ENCODE data around the gene KIF23.

Gene KIF23

DNA sequence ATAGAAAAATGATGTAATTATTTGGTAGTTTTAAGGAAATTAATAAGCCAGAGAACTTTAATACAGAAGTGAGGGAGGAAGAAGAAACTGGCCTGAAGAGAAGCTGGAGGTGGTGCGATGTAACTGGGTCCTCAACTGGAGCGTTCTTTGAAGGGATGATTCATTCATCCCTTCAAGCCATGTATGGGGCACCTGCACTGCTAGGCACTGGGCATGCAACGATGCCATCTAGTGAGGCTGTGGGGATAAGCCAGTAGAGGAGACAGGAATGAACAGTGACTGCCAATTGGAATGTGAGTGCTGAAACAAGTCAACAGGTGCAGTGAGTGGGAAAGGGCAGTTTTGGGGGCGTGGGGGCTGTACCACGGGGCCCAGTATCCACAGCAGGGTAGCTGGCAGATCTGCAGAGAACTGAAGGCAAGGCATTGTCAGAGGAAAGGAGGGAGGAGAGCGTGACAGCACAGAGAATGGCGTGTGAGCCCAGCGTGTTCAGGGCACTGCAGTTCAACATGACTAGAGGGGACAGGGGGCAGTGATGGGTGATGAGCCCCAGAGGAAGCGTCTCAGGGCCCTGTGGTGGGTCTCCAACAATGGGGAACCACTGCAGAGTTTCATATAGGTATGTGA lies 3.8 kb upstream of the KIF23 start:
- Histone ChIP-seq H3K4me1 (ENCODE audit: control insufficient read depth in 2 of 2, insufficient read depth in 2 of 2, low read length in 2 of 2) (peaks cover 6 to 7% of the 10 kb centered on the region in 2 donors), H3K27ac (ENCODE audit: low read depth in 2 of 2, low read length in 2 of 2) (no peak overlapping the region), H3K9me3 (ENCODE audit: control insufficient read depth in 2 of 2, low read length in 2 of 2) (no peaks in the 10 kb centered on the region), H3K4me3 (ENCODE audit: low read length in 2 of 2) (no peak overlapping the region), H3K9ac (ENCODE audit: low read depth in 1 of 2, low read length in 2 of 2) (no peak overlapping the region), H3K36me3 (ENCODE audit: control insufficient read depth in 2 of 2, insufficient read depth in 2 of 2, low read length in 2 of 2) (no peaks in the 10 kb centered on the region), H3K27me3 (ENCODE audit: control insufficient read depth in 2 of 2, insufficient read depth in 2 of 2, low read length in 2 of 2) (no peaks in the 10 kb centered on the region)

DNA sequence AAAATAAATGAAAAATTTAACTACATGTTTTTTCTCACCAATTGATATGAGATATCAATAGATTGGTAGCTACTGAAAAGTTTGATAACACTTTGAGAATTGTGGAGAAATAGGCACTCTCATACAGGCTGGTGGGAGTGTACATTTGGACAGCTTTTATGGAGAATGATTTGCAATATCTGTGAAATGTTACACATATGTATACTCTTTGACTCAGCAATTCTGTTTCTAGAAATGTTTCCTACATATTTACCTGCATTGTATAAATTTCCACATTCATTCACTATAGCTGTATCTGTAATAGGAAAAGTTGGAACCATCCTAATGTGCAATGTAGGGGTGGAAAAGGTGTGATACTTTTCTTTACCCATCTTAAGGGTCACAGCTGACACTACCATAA lies 1.9 kb upstream of the KIF23 start:
- no peaks in the 10 kb centered on the region for H3K27me3 ChIP-seq (ENCODE audit: control insufficient read depth in 2 of 2, insufficient read depth in 2 of 2, low read length in 2 of 2)
- no peak overlapping the region for H3K27ac ChIP-seq (ENCODE audit: low read depth in 2 of 2, low read length in 2 of 2)
- no peaks in the 10 kb centered on the region for H3K36me3 ChIP-seq (ENCODE audit: control insufficient read depth in 2 of 2, insufficient read depth in 2 of 2, low read length in 2 of 2)
- H3K4me1 ChIP-seq (ENCODE audit: control insufficient read depth in 2 of 2, insufficient read depth in 2 of 2, low read length in 2 of 2), result peaks cover 6 to 7% of the 10 kb centered on the region in 2 donors
- no peaks in the 10 kb centered on the region for H3K9me3 ChIP-seq (ENCODE audit: control insufficient read depth in 2 of 2, low read length in 2 of 2)
- no peak overlapping the region for H3K9ac ChIP-seq (ENCODE audit: low read depth in 1 of 2, low read length in 2 of 2)
- H3K4me3 ChIP-seq (ENCODE audit: low read length in 2 of 2), result no peak overlapping the region

DNA sequence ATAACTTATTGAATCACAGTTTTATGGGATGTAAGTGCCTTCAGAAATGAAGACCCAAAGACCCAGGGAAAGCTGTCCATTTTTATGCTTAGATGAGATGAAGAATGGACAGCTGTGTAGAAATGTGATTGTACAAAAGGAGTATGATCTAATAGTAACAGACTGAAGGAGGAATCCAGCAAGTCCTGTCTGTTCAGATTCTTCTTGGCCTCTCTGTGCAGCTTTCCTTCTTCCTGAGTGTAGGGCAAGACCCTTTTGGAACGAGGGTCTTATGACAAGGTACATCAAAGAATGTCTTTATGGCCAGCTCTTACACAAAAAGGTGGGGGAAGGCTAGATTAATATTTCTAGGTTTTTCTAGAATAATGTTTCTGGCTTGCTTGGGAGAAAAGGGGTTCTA lies 1.4 kb upstream of the KIF23 start:
- Histone ChIP-seq H3K9me3 (ENCODE audit: control insufficient read depth in 2 of 2, low read length in 2 of 2) (no peaks in the 10 kb centered on the region), H3K36me3 (ENCODE audit: control insufficient read depth in 2 of 2, insufficient read depth in 2 of 2, low read length in 2 of 2) (no peaks in the 10 kb centered on the region), H3K9ac (ENCODE audit: low read depth in 1 of 2, low read length in 2 of 2) (no peak overlapping the region), H3K4me1 (ENCODE audit: control insufficient read depth in 2 of 2, insufficient read depth in 2 of 2, low read length in 2 of 2) (peaks cover 6 to 7% of the 10 kb centered on the region in 2 donors), H3K4me3 (ENCODE audit: low read length in 2 of 2) (no peak overlapping the region), H3K27ac (ENCODE audit: low read depth in 2 of 2, low read length in 2 of 2) (no peak overlapping the region), H3K27me3 (ENCODE audit: control insufficient read depth in 2 of 2, insufficient read depth in 2 of 2, low read length in 2 of 2) (no peaks in the 10 kb centered on the region)

DNA sequence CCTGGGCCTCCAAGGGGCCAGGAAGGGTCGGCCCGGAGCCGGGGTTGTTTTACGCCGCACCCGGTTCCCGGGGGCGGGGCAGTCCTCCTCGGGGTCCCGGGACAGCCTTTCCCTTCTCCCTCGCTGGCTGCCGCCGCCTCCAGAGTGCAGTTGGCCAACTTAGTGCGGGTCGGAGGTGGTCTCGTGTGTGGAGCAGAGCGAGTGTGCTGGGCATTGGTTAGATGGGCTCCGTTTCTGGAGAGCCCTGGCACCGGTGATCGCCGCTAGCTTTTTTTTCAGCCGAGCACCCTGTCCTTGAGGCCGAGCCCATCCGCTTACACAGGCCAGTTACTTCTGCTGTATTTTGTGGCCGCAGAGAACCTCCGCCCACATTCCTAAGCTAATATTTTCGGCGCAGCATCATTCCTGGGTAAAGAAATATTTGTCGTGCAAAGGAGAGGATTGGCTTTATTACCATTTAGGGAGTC lies 585 bp downstream of the KIF23 start:
- peak overlapping the region in 1 of 2 donors; percentile 61 for H3K9ac ChIP-seq (ENCODE audit: low read depth in 1 of 2, low read length in 2 of 2)
- peak overlapping the region in 1 of 2 donors; percentile 17 for H3K27ac ChIP-seq (ENCODE audit: low read depth in 2 of 2, low read length in 2 of 2)
- H3K27me3 ChIP-seq (ENCODE audit: control insufficient read depth in 2 of 2, insufficient read depth in 2 of 2, low read length in 2 of 2), result no peaks in the 10 kb centered on the region
- H3K4me3 ChIP-seq (ENCODE audit: low read length in 2 of 2), result peak overlapping the region; percentile 69 to 75
- no peaks in the 10 kb centered on the region for H3K9me3 ChIP-seq (ENCODE audit: control insufficient read depth in 2 of 2, low read length in 2 of 2)
- H3K4me1 ChIP-seq (ENCODE audit: control insufficient read depth in 2 of 2, insufficient read depth in 2 of 2, low read length in 2 of 2), result peaks cover 6 to 7% of the 10 kb centered on the region in 2 donors
- peaks cover 0 to 4% of the 10 kb centered on the region in 2 donors for H3K36me3 ChIP-seq (ENCODE audit: control insufficient read depth in 2 of 2, insufficient read depth in 2 of 2, low read length in 2 of 2)

DNA sequence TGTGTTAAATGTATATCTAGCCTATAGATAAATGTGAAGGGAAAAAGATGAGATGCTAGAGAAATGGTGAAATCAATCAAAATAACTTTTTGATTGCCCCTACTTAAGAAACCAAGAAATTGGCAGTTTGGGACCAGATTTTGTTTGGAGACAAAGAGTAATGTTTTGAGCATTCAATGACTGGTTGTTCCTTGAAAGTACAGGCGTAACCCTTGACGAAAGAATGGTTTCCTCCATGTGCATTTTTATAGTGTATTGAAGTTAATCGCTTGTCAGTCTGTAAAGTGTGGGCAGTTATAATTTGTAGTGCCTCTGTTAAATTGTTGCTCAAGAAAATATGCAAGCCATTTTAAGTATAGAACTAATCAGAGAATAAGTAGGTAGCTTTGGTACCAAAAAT lies 1.2 kb downstream of the KIF23 start:
- Histone ChIP-seq H3K4me3 (ENCODE audit: low read length in 2 of 2) (peak overlapping the region in 1 of 2 donors; percentile 75), H3K4me1 (ENCODE audit: control insufficient read depth in 2 of 2, insufficient read depth in 2 of 2, low read length in 2 of 2) (peaks cover 6 to 7% of the 10 kb centered on the region in 2 donors)

DNA sequence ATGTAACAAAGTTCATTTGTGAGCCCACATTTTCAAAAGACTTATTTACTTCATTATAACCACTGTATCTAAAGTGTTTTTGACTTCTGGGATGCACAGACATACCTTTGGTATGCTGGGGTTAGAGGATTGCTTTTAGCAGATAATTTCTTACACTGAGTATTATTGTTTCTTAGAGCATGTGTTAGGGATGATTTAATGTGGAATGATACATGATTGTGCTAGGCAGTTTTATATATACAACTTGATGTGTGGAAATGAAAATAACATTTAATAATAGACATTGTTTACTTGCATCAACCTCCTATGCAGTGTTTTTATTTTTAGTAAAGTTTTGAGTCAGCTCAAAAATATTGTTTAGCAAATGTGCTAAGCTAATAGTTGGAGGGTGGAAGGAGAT lies 3.4 kb downstream of the KIF23 start:
- Histone ChIP-seq H3K4me1 (ENCODE audit: control insufficient read depth in 2 of 2, insufficient read depth in 2 of 2, low read length in 2 of 2) (peaks cover 6 to 7% of the 10 kb centered on the region in 2 donors), H3K9ac (ENCODE audit: low read depth in 1 of 2, low read length in 2 of 2) (no peak overlapping the region), H3K27me3 (ENCODE audit: control insufficient read depth in 2 of 2, insufficient read depth in 2 of 2, low read length in 2 of 2) (no peaks in the 10 kb centered on the region), H3K36me3 (ENCODE audit: control insufficient read depth in 2 of 2, insufficient read depth in 2 of 2, low read length in 2 of 2) (peaks cover 0 to 8% of the 10 kb centered on the region in 2 donors), H3K4me3 (ENCODE audit: low read length in 2 of 2) (no peak overlapping the region), H3K9me3 (ENCODE audit: control insufficient read depth in 2 of 2, low read length in 2 of 2) (no peaks in the 10 kb centered on the region), H3K27ac (ENCODE audit: low read depth in 2 of 2, low read length in 2 of 2) (no peak overlapping the region)

More for the DNA sequence above, 1.2 kb downstream of the KIF23 start:
- H3K27ac ChIP-seq (ENCODE audit: low read depth in 2 of 2, low read length in 2 of 2), result no peak overlapping the region
- no peaks in the 10 kb centered on the region for H3K27me3 ChIP-seq (ENCODE audit: control insufficient read depth in 2 of 2, insufficient read depth in 2 of 2, low read length in 2 of 2)
- H3K36me3 ChIP-seq (ENCODE audit: control insufficient read depth in 2 of 2, insufficient read depth in 2 of 2, low read length in 2 of 2), result peaks cover 0 to 4% of the 10 kb centered on the region in 2 donors
- H3K9ac ChIP-seq (ENCODE audit: low read depth in 1 of 2, low read length in 2 of 2), result no peak overlapping the region
- H3K9me3 ChIP-seq (ENCODE audit: control insufficient read depth in 2 of 2, low read length in 2 of 2), result no peaks in the 10 kb centered on the region

DNA sequence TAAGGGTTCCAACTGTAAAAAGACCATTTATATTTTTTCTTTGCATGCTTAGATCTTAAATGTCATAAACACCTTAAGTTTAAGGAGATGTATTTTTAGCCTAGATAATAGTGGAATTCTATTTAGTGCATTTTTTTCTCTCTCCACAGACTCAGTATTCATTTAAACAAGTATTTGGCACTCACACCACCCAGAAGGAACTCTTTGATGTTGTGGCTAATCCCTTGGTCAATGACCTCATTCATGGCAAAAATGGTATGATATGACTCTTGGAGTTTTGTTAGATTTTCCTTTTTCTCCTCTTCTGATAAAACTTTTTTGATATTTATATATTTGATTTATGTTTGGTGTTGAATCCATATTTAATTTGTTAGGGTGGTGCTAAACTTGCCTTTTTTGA lies 7.3 kb downstream of the KIF23 start:
- H3K27me3 ChIP-seq (ENCODE audit: control insufficient read depth in 2 of 2, insufficient read depth in 2 of 2, low read length in 2 of 2), result no peaks in the 10 kb centered on the region
- H3K27ac ChIP-seq (ENCODE audit: low read depth in 2 of 2, low read length in 2 of 2), result no peak overlapping the region
- H3K4me3 ChIP-seq (ENCODE audit: low read length in 2 of 2), result no peak overlapping the region
- no peak overlapping the region for H3K9ac ChIP-seq (ENCODE audit: low read depth in 1 of 2, low read length in 2 of 2)
- no peaks in the 10 kb centered on the region for H3K4me1 ChIP-seq (ENCODE audit: control insufficient read depth in 2 of 2, insufficient read depth in 2 of 2, low read length in 2 of 2)
- peaks cover 7 to 18% of the 10 kb centered on the region in 2 donors for H3K36me3 ChIP-seq (ENCODE audit: control insufficient read depth in 2 of 2, insufficient read depth in 2 of 2, low read length in 2 of 2)
- H3K9me3 ChIP-seq (ENCODE audit: control insufficient read depth in 2 of 2, low read length in 2 of 2), result no peaks in the 10 kb centered on the region

DNA sequence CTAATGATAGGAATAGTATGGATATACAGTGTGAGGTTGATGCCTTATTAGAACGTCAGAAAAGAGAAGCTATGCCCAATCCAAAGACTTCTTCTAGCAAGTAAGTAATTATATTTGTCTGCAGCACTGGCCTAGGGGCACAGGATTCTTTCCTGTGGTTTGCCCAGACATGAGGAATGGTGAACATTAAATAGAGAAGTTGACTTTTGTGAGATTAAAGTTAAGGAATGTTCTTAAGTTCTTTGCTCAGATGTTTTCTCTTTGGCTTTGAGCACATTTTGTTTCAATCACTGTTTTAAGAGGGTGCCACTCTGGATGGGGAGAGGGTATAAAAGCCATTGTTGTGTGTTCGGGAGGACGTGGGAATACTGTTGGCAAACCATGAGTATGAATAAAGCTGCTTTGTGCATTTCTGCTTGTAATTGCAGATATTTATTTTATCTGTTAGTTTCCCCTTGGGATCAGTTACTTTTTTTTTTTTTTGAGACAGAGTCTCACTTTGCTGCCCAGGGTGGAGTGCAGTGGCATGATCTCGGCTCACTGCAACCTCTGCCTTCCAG lies 8.3 kb downstream of the KIF23 start:
- Histone ChIP-seq H3K9ac (ENCODE audit: low read depth in 1 of 2, low read length in 2 of 2) (no peak overlapping the region), H3K9me3 (ENCODE audit: control insufficient read depth in 2 of 2, low read length in 2 of 2) (no peaks in the 10 kb centered on the region), H3K36me3 (ENCODE audit: control insufficient read depth in 2 of 2, insufficient read depth in 2 of 2, low read length in 2 of 2) (peaks cover 7 to 19% of the 10 kb centered on the region in 2 donors), H3K4me3 (ENCODE audit: low read length in 2 of 2) (no peak overlapping the region), H3K4me1 (ENCODE audit: control insufficient read depth in 2 of 2, insufficient read depth in 2 of 2, low read length in 2 of 2) (no peaks in the 10 kb centered on the region), H3K27ac (ENCODE audit: low read depth in 2 of 2, low read length in 2 of 2) (no peak overlapping the region), H3K27me3 (ENCODE audit: control insufficient read depth in 2 of 2, insufficient read depth in 2 of 2, low read length in 2 of 2) (no peaks in the 10 kb centered on the region)

DNA sequence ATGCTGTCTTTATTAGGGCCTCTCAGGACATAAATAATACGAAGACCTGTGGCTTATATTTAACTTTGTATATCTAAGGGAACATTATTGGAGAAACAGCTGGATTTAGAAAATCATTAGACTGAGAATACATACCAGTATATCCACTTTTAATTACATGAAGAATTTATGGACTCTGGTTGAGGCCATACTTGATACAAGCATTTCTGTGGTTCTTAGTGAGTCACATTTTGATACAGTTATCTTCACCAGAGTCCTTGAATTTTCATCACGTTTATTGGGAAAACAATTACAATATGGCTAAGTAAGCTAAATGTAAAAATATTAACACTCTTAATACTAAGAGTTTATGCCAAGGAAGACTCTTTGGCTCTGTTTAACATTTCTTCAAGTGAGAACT lies 9.9 kb downstream of the KIF23 start:
- Histone ChIP-seq H3K9me3 (ENCODE audit: control insufficient read depth in 2 of 2, low read length in 2 of 2) (no peaks in the 10 kb centered on the region), H3K4me1 (ENCODE audit: control insufficient read depth in 2 of 2, insufficient read depth in 2 of 2, low read length in 2 of 2) (no peaks in the 10 kb centered on the region), H3K27me3 (ENCODE audit: control insufficient read depth in 2 of 2, insufficient read depth in 2 of 2, low read length in 2 of 2) (no peaks in the 10 kb centered on the region), H3K36me3 (ENCODE audit: control insufficient read depth in 2 of 2, insufficient read depth in 2 of 2, low read length in 2 of 2) (peaks cover 7 to 19% of the 10 kb centered on the region in 2 donors), H3K27ac (ENCODE audit: low read depth in 2 of 2, low read length in 2 of 2) (no peak overlapping the region), H3K9ac (ENCODE audit: low read depth in 1 of 2, low read length in 2 of 2) (no peak overlapping the region), H3K4me3 (ENCODE audit: low read length in 2 of 2) (no peak overlapping the region)

DNA sequence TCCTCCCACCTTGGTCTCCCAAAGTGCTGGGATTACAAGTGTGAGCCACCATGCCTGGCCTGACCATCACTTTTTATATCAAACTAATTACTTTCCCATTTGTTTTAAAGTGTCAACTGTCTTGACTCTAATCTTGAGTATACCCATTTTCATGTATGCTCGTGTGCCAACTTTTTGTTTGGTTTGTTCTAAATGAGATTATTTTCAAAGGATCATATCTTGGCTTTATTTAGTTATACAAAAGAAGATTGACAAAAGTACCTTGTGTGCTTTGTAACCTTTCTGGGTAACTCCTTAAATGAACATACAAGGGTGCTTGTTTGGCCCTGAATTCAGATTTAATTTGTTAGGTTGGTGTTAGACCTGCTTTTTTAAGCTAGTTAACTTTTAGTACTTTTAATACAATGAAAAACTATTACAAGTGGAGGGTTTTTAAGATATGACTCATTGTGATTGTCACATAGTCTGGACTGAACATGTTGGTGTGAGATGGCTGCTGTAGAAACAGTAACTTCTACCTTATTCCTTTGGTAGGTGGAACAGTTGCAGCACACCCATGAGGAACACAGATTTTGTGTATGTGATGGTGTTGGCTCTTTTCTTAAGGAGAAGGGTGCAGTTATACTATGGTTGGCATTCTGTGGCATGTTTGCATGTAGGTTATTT lies 10.7 kb downstream of the KIF23 start:
- Histone ChIP-seq H3K27ac (ENCODE audit: low read depth in 2 of 2, low read length in 2 of 2) (no peak overlapping the region), H3K27me3 (ENCODE audit: control insufficient read depth in 2 of 2, insufficient read depth in 2 of 2, low read length in 2 of 2) (no peaks in the 10 kb centered on the region), H3K9ac (ENCODE audit: low read depth in 1 of 2, low read length in 2 of 2) (no peak overlapping the region), H3K9me3 (ENCODE audit: control insufficient read depth in 2 of 2, low read length in 2 of 2) (no peaks in the 10 kb centered on the region), H3K4me3 (ENCODE audit: low read length in 2 of 2) (no peak overlapping the region), H3K4me1 (ENCODE audit: control insufficient read depth in 2 of 2, insufficient read depth in 2 of 2, low read length in 2 of 2) (no peaks in the 10 kb centered on the region), H3K36me3 (ENCODE audit: control insufficient read depth in 2 of 2, insufficient read depth in 2 of 2, low read length in 2 of 2) (peaks cover 7 to 15% of the 10 kb centered on the region in 2 donors)

All from mucosa of rectum (tissue), 2 donors.